Skeletal muscle tissue (tissue), 4 donors: Measurements from ENCODE around the gene SPIRE2. TPM values are rescaled to one million over a fixed set of nuclear protein-coding genes. Genes with fewer than 3 reads are reported as not detected.
A peak's percentile ranks its signal among the peaks of the same experiment; 100 is the strongest.

Source experiments
- H3K27ac ChIP-seq: one replicate; pipeline ENCODE4 v1.7.0; 2013; ENCODE audit warnings: mild to moderate bottlenecking, low read depth, low read length, inconsistent platforms
- H3K27me3 ChIP-seq, 3 donors: one replicate each; pipeline ENCODE4 v1.7.0; 2013; ENCODE audit warnings: low read length in 3 of 3; ENCODE audit not compliant: control insufficient read depth in 3 of 3, insufficient read depth in 3 of 3
- H3K36me3 ChIP-seq, 3 donors: one replicate each; pipeline ENCODE4 v1.7.0; 2013; ENCODE audit warnings: low read length in 3 of 3; ENCODE audit not compliant: control insufficient read depth in 3 of 3, insufficient read depth in 3 of 3
- H3K4me1 ChIP-seq, 3 donors: one replicate each; pipeline ENCODE4 v1.7.0; 2013; ENCODE audit warnings: low read length in 3 of 3, mild to moderate bottlenecking in 3 of 3; ENCODE audit not compliant: control insufficient read depth in 3 of 3, insufficient read depth in 3 of 3
- H3K4me3 ChIP-seq, 3 donors: one replicate each; pipeline ENCODE4 v1.7.0; 2013; ENCODE audit warnings: low read length in 3 of 3
- H3K9ac ChIP-seq, 3 donors: one replicate each; pipeline ENCODE4 v1.7.0; 2013; ENCODE audit warnings: low read length in 3 of 3, mild to moderate bottlenecking in 3 of 3, moderate library complexity in 2 of 3, low read depth in 1 of 3
- H3K9me3 ChIP-seq, 3 donors: one replicate each; pipeline ENCODE4 v1.7.0; 2013; ENCODE audit warnings: low read length in 3 of 3; ENCODE audit not compliant: control insufficient read depth in 3 of 3
- total RNA-seq: library from RNA; depleted of rRNA; stranded (reverse); fragments of >200 nt; gene quantifications from one replicate; pipeline ENCODE4 v1.2.3, GENCODE V29; 2014
- donor health status: Osteomylitis.

Gene SPIRE2
- total RNA-seq, 1 donor from 2014 or later = 2.1 TPM

DNA sequence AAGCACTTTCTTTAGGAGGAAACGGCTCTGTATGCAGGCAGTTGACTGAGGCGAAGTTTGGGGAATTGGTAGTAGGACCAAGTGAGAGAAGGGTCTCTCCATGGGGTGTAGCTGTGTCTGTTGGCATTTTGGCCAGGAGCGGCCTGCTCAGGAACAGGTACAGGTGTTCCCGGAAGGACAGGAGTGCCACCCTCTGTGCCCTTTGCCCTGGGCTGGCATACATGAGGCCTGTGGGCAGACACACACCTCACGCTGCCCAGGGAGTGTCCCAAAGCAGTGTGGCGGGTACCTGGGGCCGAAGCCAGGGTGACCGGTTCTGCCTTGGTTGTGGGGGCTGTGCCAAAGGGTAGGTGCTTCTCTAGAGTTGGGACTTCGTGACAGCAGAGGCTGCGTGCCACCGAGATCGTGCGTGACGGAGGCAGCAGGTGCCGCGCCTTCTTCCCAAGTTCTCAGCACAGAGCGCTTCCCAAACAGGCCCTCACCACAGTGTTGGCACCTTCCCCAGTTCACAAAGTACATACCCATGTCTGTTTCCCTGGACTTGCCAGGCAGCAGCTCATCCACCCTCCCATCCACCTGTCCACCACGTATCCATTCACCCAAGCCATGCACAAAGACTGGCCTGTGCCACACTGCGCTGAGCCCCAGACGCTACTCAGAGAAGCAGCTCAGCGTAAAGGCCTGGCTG lies 25.2 kb downstream of the SPIRE2 start:
- no peaks in the 10 kb centered on the region for H3K4me1 ChIP-seq
- H3K9ac ChIP-seq = no peak overlapping the region
- H3K4me3 ChIP-seq = no peak overlapping the region
- no peaks in the 10 kb centered on the region for H3K9me3 ChIP-seq
- peaks cover 0 to 18% (median 0%) of the 10 kb centered on the region in 3 donors for H3K27me3 ChIP-seq
- H3K36me3 ChIP-seq = no peaks in the 10 kb centered on the region
- H3K27ac ChIP-seq = no peak overlapping the region

DNA sequence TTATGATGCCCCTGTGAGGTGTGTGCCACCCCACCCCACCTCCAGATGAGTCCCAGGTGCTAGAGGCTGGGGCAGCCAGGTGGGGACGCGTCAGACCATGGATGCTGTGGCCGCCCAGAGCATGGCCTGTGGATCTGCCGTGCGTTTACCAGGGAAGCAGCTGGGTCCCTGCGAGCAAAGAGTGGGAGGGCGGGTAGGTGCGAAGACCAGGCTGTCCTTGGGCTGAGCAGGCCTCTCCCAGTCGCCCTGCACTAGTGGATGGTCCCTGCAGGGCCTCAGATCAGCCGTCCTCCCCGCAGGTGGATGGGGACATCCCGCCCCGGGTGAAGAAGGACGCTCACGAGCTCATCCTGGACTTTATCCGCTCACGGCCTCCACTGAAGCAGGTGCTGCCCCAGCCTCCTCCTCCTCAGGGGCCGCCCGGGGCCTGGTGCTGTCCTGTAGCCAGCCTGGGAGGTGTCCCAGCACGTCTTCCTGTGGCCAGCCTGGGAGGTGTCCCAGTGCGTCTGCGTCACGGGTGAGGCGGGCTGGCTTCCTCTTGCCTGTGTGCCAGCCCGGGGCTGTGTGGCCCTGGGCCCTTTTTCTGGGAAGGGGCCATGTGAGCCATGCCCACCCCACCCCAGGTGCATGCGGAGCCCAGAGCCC lies 27.1 kb downstream of the SPIRE2 start:
- no peaks in the 10 kb centered on the region for H3K4me1 ChIP-seq
- H3K4me3 ChIP-seq = no peak overlapping the region
- no peak overlapping the region for H3K9ac ChIP-seq
- no peaks in the 10 kb centered on the region for H3K36me3 ChIP-seq
- no peaks in the 10 kb centered on the region for H3K9me3 ChIP-seq
- no peak overlapping the region for H3K27ac ChIP-seq
- peaks cover 0 to 20% (median 0%) of the 10 kb centered on the region in 3 donors for H3K27me3 ChIP-seq

DNA sequence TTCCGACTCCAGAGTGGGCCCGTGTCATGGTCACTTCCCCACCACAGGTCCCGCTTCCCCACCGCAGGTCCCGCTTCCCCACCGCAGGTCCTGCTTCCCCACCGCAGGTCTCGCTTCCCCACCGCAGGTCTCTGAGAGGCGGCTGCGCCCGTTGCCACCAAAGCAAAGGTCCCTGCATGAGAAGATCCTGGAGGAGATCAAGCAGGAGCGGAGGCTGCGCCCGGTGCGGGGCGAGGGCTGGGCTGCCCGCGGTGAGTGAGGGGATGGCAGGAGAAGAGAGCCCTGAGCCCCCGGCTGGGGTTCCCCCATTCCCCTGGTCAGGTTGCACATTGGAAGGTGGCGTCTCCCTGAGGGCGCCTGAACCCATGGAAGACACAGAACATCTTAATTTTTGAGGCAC lies 27.7 kb downstream of the SPIRE2 start:
- no peak overlapping the region for H3K4me3 ChIP-seq
- H3K9ac ChIP-seq = no peak overlapping the region
- peaks cover 0 to 26% (median 0%) of the 10 kb centered on the region in 3 donors for H3K27me3 ChIP-seq
- no peaks in the 10 kb centered on the region for H3K9me3 ChIP-seq
- peaks cover 0 to 1% (median 0%) of the 10 kb centered on the region in 3 donors for H3K4me1 ChIP-seq
- H3K27ac ChIP-seq = no peak overlapping the region
- H3K36me3 ChIP-seq = no peaks in the 10 kb centered on the region

DNA sequence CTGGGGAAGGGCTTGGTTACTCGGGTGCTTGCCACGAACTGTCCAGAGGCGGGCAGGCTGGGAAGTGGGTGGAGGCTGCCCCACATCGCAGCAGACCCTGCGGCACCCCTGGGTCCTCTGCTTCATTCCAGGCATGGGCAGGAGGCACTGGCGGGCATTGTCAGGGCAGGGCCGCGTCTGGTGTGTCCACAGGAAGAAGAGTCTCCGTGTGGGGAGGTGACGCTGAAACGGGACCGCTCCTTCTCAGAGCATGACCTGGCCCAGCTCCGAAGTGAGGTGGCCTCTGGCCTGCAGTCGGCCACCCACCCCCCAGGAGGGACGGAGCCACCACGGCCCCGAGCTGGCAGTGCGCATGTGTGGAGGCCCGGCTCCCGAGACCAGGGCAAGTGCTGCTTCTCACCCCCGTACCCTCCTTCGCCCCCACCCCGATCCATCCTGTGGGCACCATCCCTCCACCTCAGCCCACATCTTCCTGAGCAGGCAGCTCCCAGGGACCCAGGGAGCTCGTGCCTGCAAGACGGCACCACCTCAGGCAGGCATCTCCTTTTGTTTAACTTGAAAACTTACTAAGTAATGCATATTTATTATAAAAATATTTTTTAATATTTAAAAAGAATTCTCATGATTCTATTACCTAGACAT lies 30.8 kb downstream of the SPIRE2 start:
- H3K9ac ChIP-seq = no peak overlapping the region
- H3K4me1 ChIP-seq = peaks cover 0 to 10% (median 10%) of the 10 kb centered on the region in 3 donors
- no peak overlapping the region for H3K27ac ChIP-seq
- no peaks in the 10 kb centered on the region for H3K9me3 ChIP-seq
- peaks cover 0 to 18% (median 0%) of the 10 kb centered on the region in 3 donors for H3K27me3 ChIP-seq
- H3K4me3 ChIP-seq = no peak overlapping the region
- H3K36me3 ChIP-seq = no peaks in the 10 kb centered on the region

DNA sequence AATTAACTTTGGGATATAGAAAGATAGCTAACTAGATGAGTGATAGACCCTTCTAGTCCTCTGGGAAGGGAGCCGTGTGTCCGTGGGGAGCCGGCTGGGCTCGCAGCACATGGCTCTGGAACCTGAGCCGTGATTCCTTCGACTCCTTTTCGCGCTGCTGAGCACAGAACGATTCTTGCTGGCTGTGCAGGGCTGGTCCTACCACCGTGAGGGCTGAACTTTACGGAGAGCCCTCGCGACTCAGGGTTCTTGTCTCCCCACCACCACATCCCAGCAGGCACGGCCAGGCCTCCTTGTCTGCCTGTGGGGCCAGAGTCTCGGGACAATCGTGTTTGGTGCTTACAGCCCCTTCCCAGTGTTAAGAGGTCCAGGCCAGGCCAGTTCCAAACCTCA lies 31.3 kb downstream of the SPIRE2 start:
- no peak overlapping the region for H3K27ac ChIP-seq
- no peaks in the 10 kb centered on the region for H3K36me3 ChIP-seq
- H3K9ac ChIP-seq = no peak overlapping the region
- H3K4me1 ChIP-seq = peaks cover 3 to 15% (median 10%) of the 10 kb centered on the region in 3 donors
- H3K4me3 ChIP-seq = no peak overlapping the region
- no peaks in the 10 kb centered on the region for H3K9me3 ChIP-seq
- peaks cover 0 to 18% (median 0%) of the 10 kb centered on the region in 3 donors for H3K27me3 ChIP-seq

DNA sequence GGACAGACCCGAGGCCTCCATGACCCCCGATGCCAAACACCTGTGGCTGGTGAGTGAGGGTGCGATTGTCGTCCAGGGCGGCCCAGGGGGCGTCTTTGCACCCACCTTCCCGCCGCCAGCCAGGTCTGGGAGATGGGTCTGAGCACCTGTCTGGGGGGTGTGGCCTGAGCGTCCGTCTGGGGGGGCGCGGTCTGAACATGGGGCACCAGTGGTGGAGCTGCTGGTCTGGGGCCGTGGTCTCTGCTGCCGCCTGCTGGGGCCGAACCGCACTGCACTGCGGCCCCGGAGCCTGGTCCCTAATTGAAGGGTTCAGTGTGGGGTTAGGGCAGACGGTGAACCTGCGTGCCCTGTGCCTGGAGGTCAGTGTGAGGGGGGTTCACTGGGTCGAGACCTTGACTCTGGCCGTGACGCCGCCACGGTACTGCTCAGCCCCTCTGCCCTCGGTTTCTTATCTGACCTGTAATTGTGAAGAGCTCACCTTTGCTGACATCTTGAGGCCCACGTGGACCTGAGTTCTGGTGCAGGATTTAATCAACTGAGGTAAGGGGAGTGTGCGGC lies 32.6 kb downstream of the SPIRE2 start:
- H3K36me3 ChIP-seq = no peaks in the 10 kb centered on the region

DNA sequence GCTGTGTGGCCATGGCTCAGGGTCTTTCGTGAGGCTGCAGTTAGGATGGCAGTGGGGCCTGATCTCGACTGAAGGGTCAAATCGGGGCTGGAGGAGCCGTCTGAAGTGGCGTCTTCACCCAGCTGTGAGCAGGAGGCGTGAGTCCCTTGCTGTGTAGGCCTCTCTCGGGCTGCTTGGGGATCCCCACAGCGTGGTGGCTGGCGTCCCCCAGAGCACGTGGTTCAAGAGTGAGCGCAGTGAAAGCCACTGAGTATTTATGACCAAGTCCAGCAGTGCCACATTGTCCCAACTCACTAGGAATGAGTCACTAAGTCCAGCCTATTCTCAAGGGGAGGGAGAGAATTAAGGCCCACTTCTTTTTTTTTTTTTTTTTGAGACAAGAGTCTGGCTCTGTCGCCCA lies 33.4 kb downstream of the SPIRE2 start:
- H3K9ac ChIP-seq = no peak overlapping the region
- H3K27ac ChIP-seq = no peak overlapping the region

More for the DNA sequence above, 32.6 kb downstream of the SPIRE2 start:
- H3K27ac ChIP-seq = no peak overlapping the region
- H3K27me3 ChIP-seq = peaks cover 0 to 15% (median 0%) of the 10 kb centered on the region in 3 donors
- H3K4me1 ChIP-seq = peaks cover 3 to 15% (median 10%) of the 10 kb centered on the region in 3 donors
- H3K9ac ChIP-seq = no peak overlapping the region
- H3K4me3 ChIP-seq = no peak overlapping the region
- no peaks in the 10 kb centered on the region for H3K9me3 ChIP-seq

DNA sequence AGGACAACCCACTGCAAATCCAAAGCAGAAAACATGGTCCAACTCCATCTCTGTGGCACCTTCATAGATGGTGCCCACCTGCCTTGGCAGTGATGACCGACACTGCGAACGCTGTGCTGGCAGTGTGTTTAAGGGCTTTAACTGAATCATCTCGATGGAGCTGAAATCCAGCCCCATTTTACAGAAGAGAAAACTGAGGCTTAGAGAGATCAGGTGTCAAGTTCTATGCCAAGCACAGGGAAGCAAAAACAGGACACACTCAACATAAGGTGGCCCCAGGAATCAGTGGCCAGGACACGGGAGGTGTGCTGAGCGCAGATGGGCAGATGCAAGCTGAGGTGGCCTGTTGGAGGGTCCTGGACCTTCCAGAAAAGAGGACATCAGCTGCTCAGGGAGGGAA lies 34.5 kb downstream of the SPIRE2 start:
- H3K4me3 ChIP-seq = no peak overlapping the region
- H3K27me3 ChIP-seq = peaks cover 0 to 15% (median 0%) of the 10 kb centered on the region in 3 donors
- no peaks in the 10 kb centered on the region for H3K9me3 ChIP-seq
- H3K4me1 ChIP-seq = peaks cover 3 to 15% (median 10%) of the 10 kb centered on the region in 3 donors
- no peak overlapping the region for H3K9ac ChIP-seq
- H3K27ac ChIP-seq = no peak overlapping the region
- no peaks in the 10 kb centered on the region for H3K36me3 ChIP-seq

More for the DNA sequence above, 33.4 kb downstream of the SPIRE2 start:
- Histone ChIP-seq H3K9me3 (no peaks in the 10 kb centered on the region), H3K36me3 (no peaks in the 10 kb centered on the region), H3K27me3 (peaks cover 0 to 15% (median 0%) of the 10 kb centered on the region in 3 donors), H3K4me3 (no peak overlapping the region), H3K4me1 (peaks cover 3 to 15% (median 10%) of the 10 kb centered on the region in 3 donors)

DNA sequence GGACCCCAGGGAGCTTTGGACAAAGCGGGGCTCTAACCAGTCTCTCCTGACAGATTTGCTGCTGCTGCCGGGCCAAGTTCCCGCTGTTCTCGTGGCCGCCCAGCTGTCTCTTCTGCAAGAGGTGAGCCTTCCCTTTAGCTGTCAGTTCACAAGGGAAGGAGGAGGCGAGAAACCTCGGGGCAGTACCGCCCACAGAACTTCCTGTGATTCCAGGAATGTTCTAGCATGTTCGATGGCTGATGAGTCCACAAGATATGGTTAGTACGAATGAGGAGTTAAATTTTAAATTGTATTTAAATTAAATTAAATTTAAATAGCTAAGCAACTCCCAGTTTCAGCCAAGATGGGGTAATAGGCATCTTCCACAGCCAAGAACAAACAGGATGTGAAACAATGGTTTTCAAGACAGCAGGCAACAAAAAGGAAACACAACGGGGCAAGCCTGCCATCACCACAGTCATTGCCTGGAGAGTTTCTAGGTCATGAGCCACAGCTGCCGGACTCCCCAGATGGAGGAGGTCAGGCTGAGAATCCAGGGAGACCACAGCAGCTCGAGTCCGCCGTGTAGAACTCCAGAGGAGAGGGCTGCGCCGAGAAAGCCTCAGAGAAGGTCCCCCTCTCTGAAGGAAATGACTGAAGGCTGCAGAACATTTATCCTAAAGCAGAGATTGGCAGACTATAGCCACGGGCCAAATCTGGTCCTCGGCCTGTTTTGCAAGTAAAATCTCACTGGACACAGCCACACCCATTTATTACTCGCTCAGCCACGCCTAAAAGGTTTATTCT lies 35.7 kb downstream of the SPIRE2 start:
- Histone ChIP-seq H3K9me3 (peaks cover 0 to 1% (median 0%) of the 10 kb centered on the region in 3 donors), H3K27ac (peak overlapping the region; percentile 52), H3K4me1 (peaks cover 3 to 15% (median 10%) of the 10 kb centered on the region in 3 donors), H3K27me3 (peaks cover 0 to 15% (median 0%) of the 10 kb centered on the region in 3 donors), H3K9ac (peak overlapping the region in 1 of 3 donors; percentile 23), H3K36me3 (no peaks in the 10 kb centered on the region), H3K4me3 (no peak overlapping the region)
